ENCODE data around the gene HNRNPH2. TPM values are rescaled to one million over a fixed set of nuclear protein-coding genes. Genes with fewer than 3 reads are reported as not detected.

The HNRNPH2 gene
- total and polyA plus RNA-seq, 12 donors, result 30.7 to 74.9 (median 59.3) TPM

- TF ChIP-seq CTCF (IDR thresholded peaks at IDR 0.05), result no peak
- H3K27ac ChIP-seq, result peak overlapping the region in 1 of 10 donors; percentile 79
- WGBS, 2 donors, result 85 to 92% methylated on average over 6 to 7 of the region's 7 CpGs
- no peaks in the 10 kb centered on the region for H3K9me3 ChIP-seq
- DNase-seq (no peak), ATAC-seq (no peak)
- no peaks in the 10 kb centered on the region for H3K4me1 ChIP-seq
- no peaks in the 10 kb centered on the region for H3K27me3 ChIP-seq
- peak overlapping the region in 1 of 10 donors; percentile 45 for H3K4me3 ChIP-seq
- intact Hi-C loops (cut with DNase I), result no loop called here
- no peaks in the 10 kb centered on the region for H3K36me3 ChIP-seq
Measured at GRCh38 chrX:101385026-101385684, 22.9 kb upstream of the HNRNPH2 start.

GRCh38 chrX:101385795-101386541 is 22.1 kb upstream of the HNRNPH2 start, which contains the start of gene BTK:
TSS of gene BTK (minus strand) at chrX:101386191. CDS start at chrX:101375284, 10,907 bp downstream.
- DNase-seq (no peak), ATAC-seq (peak in 5 of 8 donors; percentile 3 to 44 (median 27))
- 56 to 69% methylated on average over 9 of the region's 9 CpGs for WGBS, 2 donors

GRCh38 chrX:101386542-101386885 is 21.5 kb upstream of the HNRNPH2 start:
- Histone ChIP-seq H3K9me3 (no peaks in the 10 kb centered on the region), H3K27ac (peak overlapping the region in 1 of 10 donors; percentile 79), H3K36me3 (no peaks in the 10 kb centered on the region), H3K4me1 (peaks cover 0 to 2% (median under 1%) of the 10 kb centered on the region in 9 donors), H3K4me3 (peak overlapping the region in 1 of 10 donors; percentile 45), H3K27me3 (no peaks in the 10 kb centered on the region)
- no peak for ATAC-seq
- WGBS, 2 donors, result 60 to 66% methylated on average over 6 of the region's 6 CpGs
- DNase-seq, result no peak
- intact Hi-C loops (cut with DNase I), result no loop called here
- TF ChIP-seq CTCF (IDR thresholded peaks at IDR 0.05), result no peak

More at GRCh38 chrX:101385795-101386541, 22.1 kb upstream of the HNRNPH2 start, which contains the start of gene BTK:
- TF ChIP-seq CTCF (IDR thresholded peaks at IDR 0.05), result no peak
- H3K36me3 ChIP-seq, result no peaks in the 10 kb centered on the region
- intact Hi-C loops (cut with DNase I), result no loop called here
- no peaks in the 10 kb centered on the region for H3K4me1 ChIP-seq
- H3K27me3 ChIP-seq, result no peaks in the 10 kb centered on the region
- peak within 1 kb of the TSS in 2 of 10 donors; percentile 22 to 45 for H3K4me3 ChIP-seq
- H3K27ac ChIP-seq, result peak within 1 kb of the TSS in 1 of 10 donors; percentile 79
- H3K9me3 ChIP-seq, result no peaks in the 10 kb centered on the region

GRCh38 chrX:101388604-101389003 is 19.4 kb upstream of the HNRNPH2 start:
- 89 to 93% methylated on average over 3 of the region's 3 CpGs for WGBS, 2 donors
- Histone ChIP-seq H3K4me1 (peaks cover 0 to 17% (median 7%) of the 10 kb centered on the region in 9 donors), H3K9me3 (no peaks in the 10 kb centered on the region), H3K27ac (no peak overlapping the region), H3K4me3 (no peak overlapping the region), H3K27me3 (no peaks in the 10 kb centered on the region), H3K36me3 (peaks cover 0 to 20% (median 0%) of the 10 kb centered on the region in 9 donors)
- TF ChIP-seq CTCF (IDR thresholded peaks at IDR 0.05), result no peak
- DNase-seq (no peak), ATAC-seq (no peak)
- intact Hi-C loops (cut with DNase I), result no loop called here
